Epithelial cell of prostate (primary cell): Measurements from ENCODE around the gene DPYD.

Source experiments
- DNase-seq: peaks from one replicate; pipeline ENCODE4 v3.0.0-alpha.2; 2011; ENCODE audit warnings: low read depth, low spot score
- H3K27ac ChIP-seq: fragments of 450-650 bp; 2 replicates; pipeline ENCODE4 v1.5.1; 2017; ENCODE audit warnings: mild to moderate bottlenecking

DPYD gene

DNA sequence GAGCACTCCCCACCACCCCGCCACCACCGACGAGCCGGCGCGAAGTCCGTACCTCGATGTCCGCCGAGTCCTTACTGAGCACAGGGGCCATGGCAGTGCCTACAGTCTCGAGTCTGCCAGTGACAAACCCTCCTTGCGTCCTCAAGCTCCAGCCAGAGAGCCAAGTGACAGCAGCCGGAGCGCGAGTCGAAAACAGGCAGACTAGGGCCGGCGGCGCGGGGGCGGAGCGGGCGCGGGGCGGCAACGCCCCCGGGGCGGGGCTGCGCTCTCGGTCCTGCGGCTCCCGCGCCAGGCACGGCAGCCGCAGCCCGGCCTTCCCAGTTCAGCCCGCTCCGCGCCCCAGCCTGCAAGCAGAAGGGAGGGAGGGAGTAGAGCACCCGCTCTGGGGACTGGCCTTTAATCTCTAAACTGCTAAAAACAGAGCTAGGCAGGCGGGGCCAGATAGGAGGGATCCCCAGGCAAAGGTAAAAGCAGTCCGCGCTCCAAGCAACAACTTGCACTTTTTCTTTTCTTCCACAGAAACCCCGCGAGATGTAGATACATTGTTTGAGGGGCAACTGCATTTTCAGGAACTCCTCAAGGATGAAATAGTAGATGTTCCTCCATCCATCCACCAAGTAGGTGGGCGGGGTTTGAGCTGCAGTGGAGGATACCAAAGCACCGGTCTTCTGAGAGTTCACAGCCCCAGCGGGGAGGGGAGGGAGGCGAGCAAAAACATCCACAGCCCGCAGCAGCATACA is at the start of gene DPYD:
Gene DPYD, minus strand, starts transcription at position 203 of the 740 bp plus-strand sequence. Its CDS starts 112 bp downstream, at position 91.
- peak within 1 kb of the TSS; percentile 33 for H3K27ac ChIP-seq
- no peak for DNase-seq

DNA sequence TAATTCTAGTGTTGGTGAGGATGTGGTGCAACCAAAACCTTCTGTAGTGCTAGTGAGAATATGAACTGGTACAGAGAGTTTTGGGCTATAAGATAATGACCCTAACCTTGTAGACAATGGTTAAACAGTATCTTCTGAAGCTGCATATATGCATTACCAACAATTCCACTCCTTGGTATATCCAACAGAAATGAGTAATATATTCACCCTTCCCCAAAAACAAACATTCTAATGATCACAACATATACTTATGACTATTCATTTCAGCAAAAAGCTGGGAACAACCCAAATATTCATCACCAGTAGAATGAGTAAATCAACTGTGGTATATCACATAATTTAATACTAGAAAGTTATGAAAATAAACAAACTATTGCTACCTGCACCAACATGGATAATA is 39.6 kb upstream of the DPYD start:
- H3K27ac ChIP-seq = no peak overlapping the region

DNA sequence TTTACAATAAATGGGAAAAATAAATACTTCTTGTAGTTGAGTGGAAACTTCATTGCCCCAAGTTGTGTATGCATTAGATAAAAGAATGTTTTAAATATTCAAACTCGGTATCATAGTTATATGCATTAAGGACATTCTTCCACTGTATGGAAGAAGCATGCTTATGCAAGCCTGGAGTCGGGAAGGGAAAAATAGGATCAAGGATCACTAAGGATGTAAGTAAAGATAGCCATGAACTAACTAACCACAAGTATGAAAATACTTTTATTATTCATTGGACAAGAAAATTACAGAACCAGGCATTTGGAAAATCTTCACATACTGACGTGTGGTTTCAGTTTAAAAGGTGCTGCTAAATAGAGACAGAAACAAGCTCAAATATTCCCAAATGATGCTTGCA is 26.9 kb upstream of the DPYD start:
- no peak for DNase-seq
- H3K27ac ChIP-seq = no peak overlapping the region

More for the DNA sequence above, 39.6 kb upstream of the DPYD start:
- DNase-seq = no peak

DNA sequence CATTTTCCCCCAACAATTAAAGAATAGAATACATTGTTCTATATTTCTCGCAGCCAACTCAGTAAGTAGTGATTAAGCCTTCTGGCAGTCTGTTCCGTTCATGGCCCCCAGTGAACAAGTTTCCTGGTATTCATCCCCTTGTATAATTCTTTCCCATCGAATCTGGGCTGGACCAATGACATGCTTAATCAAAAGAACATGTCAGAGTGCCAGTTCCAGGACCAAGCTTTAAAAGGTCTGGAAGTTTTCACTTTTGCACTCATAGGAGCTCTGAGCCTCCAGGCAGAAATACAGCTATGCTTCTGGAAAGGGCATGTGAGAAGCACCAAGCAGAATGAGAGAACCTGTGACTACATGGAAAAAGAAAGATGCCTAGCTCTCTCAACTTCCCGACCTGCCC is 22.5 kb upstream of the DPYD start:
- no peak overlapping the region for H3K27ac ChIP-seq
- DNase-seq = no peak

DNA sequence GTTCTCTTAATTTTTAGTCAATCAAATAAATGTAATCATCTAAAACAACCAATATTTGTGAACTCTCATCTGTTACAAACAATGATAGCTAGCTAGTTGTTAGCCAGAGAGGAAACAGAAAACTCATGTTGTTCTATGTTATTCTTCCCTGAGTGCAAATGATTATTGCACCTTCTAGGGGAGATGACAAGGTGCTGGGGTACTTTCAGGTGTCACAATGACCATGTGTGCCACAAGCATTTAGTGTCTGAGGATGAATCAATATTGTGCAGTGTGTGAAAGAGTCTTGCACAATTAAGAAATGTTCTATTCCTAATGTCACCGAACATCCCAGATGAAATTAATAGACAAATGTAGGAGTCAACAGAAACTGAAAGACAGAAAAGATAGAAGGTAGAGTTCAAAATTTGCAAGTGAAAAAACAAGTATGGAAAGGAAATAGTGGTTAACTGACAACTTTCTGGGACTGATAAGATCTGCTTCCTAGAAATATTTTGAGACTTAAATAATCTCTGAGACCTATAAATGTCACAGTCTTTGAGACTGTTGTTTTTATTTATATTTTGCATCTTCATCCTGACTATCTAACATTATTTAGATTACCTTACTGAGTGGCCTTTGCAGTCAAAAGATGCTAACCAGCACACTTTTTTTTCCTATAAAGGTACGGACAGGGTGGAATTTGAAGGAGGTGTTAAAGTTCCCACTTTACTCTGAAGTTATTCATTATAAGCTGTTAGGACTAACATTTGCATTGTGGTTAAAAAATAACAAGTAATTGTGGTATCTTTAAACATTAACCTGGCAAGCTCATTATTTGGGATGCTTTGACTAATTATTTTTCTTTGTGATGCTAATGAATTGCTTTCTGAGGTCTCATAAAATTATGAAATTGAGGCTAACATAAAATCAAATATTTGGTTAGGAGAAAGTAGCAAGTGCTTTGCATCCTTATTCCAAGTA is 21.6 kb upstream of the DPYD start:
- H3K27ac ChIP-seq = no peak overlapping the region
- no peak for DNase-seq

DNA sequence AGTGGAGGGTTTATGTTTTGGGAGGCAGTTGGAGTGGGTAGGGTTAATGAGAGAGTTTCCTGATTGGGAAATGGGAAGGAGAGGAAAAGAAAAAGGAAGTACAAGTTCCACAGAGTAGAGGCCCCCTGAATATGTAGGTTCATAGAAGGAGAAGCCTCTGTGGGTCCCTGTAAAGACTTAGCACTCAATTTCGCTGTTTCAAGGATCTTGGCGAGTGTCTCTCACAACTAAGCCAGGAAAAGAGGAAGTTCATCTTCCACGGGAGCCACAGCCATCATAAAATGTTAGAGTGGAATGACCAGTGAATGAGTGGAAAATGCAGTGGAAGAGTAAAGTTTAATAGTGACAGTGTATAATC is 17.4 kb upstream of the DPYD start:
- H3K27ac ChIP-seq = peak overlapping the region; percentile 65
- no peak for DNase-seq

DNA sequence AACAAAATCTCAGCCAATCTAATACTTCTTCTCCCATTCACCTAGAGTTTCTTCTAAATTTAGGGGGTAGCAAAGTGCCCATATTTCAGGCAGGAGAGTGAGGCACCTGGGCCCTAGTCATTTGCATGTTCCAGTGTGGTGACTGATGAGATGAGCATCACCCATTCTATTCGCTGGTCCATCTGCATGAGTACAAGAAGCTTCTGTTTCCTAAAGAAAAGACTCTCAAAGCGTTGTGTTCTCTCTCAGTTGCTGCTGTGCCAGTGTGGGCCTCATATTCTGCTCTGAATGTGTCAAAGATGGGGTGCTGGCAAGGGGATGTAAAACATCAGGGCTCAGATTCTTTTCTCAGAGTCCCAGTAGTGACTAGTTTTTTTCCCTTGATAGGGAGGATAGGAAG is 16.1 kb upstream of the DPYD start:
- H3K27ac ChIP-seq = peak overlapping the region; percentile 65
- DNase-seq = no peak

DNA sequence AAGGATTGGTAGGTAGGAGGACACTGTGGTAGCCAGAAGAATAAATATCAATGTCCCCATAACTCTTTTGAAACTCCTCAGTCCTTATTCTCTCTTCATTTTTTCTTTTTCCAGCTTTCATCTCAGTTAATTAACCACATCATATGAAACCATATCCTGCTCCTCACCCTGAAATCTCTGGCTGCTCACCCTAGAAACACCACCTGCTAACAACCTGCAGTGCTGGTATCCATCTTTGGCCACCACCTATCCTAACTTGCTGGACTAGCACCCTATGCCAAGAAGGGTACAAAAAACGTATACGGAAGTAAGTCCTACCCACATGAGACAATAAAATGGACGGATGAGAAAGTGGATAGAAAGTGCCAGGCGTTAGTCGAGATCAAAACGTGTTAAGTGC is 13.7 kb upstream of the DPYD start:
- H3K27ac ChIP-seq = no peak overlapping the region
- no peak for DNase-seq

DNA sequence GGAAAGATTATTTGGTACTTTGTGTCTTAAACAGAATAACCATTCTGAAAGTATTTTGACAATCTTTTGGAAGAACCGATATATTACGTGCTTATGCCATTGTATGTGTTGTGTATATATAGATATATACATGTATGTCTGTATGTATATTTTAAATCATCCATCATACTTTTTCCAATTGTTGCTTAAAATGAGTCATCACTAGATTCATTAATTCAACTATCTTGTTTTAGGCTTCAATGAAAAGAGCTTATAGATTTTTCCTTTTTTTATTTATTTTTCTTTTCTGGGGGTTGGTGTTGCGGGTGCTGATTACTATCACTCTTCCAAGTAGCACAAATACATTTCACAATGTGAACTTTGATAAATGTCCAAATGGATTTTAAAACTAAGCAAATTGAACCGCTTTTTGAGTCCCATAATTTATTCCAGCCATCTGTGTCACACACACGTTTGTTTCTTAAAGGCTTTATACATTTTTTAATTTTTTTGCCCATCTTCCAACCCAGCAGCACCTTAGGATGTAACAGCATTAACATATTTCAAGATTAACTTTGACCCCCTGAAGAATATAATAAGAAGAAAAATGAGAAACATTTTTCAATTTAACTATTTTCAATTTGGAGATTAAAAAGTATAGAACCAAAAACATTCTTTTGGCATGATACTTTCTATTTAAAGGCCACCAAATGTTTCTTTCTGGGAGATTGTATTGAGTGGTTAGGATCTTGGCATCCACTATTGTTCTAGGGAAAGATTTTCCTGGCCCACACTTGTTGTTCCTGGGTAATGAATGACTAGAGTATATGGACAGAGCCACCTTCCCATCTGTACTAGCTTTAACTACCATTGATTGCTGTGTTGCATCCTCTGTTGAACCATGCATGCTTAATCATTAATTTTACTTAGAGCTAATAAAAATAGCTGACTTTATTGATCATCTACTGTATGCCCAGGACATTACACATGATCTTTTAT is 9.3 kb upstream of the DPYD start:
- DNase-seq = no peak
- no peak overlapping the region for H3K27ac ChIP-seq

DNA sequence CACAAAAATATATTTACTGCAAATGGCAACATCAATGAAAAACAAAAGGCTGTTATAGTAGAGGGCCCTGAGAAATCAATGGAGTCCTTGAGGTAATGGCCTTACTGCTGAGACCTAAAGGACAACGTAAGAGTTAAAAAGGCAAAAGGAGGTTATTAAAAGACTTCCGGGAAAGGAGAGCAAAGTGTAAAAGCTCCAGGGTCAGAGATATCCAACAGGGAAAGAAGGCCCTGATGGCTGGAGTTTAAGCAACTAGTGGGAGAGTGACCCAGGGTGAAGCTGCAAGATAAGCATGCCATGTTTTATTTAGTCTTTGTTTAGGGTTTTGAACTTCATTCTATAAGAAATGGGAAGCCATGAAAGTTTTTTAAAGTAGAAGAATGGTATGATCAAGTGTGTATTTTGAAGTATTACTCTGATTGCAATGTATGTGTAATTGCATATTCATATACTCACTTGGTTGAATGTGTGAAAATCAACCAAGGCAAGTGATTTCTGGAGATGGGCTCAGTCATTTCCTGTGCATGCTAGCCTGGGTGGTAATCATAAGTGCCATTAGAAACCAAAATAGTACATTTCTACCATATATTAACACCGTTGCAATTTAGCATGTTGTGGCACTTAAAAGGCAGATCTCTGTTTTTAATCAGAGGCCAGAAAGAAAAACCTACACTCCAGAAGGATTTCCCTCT is 5.3 kb upstream of the DPYD start:
- no peak for DNase-seq
- H3K27ac ChIP-seq = no peak overlapping the region

DNA sequence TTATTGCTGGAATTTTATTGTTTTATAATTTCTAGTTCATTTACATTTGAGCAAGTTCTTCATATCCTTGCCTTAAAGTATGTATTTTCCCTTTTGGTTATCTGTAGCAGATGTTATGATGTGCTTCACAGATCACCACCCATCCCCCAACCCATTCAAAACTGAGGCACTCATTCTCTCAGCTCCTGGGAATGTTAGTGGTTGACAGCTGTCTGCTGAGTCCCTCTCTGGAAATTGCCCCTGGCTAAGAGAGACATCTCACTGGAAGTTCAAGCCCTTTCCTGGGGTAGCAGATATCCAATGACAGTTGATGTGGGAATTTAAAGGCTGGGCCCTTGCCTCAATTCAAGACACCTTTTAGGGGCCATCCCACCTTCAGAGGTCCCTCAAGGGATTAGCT is 4.3 kb upstream of the DPYD start:
- H3K27ac ChIP-seq = no peak overlapping the region
- DNase-seq = no peak

DNA sequence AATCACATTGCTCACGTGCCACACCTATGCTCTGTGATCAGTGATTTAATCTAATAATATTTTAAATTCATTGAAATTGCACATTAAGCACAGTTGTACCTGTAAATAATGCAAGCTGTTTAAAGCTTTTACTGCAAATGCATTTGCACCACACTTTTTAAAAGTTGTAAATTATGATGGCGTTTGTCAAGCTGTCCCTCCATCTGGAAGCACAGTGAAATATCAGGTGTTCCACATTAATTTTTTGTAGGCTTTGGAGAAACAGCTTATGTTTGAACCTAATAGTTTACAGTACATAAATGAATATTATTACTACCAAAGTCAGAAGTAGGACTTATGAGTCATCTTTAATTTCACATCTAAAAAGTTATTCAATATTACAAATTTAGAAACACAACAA is 3.0 kb upstream of the DPYD start:
- H3K27ac ChIP-seq = no peak overlapping the region
- DNase-seq = no peak

DNA sequence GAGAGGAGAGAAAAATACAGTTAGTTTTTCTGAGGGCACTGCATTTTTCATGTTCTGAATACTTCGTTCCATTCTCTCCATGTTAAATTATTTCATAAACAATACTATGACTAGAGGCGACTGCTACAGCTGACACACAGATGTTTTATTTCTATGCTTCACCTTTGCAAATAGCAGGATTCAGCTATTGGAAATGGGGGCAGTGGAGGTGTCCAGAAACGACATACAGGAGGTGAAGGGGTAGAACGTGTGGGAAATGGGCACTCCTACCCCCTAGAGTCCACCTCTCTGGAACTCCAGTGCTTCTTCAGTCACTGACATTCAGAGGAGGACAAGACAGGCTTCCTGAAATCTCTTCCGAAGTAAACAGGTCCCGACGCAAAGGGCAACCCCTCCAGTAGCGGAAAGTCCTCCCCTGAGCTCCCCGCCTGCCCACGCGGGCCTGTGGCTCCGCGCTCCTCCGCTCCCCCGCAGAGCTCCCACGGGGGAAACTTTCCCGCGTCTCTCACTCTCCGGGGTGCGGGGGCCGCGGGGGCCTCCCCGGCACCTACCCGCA is 480 bp downstream of the DPYD start:
- DNase-seq = no peak
- peak overlapping the region; percentile 33 for H3K27ac ChIP-seq

DNA sequence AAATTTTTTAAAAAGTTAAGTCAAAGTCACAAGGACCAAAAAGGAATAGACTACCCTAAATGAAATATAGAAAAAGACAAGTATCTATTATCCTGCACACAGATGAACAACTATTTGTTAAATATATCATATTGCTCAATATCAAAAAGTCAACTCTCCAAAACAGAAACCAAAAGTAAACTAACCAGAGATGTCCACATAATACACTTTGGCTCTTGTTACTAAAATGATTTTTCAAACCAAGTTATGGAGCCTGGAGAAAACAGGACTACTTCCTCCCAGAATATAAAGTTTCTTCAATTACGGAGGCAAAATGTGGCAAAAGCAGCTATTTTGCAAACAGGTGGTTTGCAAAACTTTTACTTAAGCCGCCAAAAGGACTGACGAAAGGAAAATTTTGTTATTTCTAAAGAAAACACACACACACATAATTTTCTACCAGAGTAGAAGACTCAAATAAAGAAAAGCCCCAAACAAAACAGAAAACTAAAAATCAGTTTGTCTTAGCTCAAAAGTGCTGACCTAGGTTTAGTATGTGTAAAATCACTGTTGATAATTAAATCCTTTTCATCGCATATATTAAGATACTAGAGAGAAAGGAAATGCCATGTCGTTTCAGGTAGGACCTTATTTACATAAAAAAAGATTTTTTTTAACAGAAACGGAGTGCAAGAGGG is 1.1 kb downstream of the DPYD start:
- DNase-seq = no peak

DNA sequence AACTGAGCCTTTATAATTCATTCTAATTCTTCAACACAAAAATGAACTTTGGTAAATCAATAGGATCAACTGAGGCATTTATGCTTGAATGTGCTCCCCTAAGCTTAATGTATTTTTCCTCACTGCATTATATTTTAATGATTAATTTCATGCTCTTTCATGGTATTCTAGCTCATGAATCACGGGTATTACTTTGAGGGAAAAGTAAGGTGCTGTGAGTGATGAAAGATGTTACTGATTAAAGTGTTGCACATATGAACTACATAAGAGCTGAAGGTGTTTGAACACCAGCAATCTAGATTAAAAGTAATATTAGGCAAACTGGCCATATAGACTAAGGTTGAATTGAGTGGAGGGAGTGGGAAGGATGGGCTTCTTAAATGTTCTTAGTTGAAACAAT is 1.9 kb downstream of the DPYD start:
- H3K27ac ChIP-seq = no peak overlapping the region
- DNase-seq = no peak

More for the DNA sequence above, 1.1 kb downstream of the DPYD start:
- no peak overlapping the region for H3K27ac ChIP-seq

DNA sequence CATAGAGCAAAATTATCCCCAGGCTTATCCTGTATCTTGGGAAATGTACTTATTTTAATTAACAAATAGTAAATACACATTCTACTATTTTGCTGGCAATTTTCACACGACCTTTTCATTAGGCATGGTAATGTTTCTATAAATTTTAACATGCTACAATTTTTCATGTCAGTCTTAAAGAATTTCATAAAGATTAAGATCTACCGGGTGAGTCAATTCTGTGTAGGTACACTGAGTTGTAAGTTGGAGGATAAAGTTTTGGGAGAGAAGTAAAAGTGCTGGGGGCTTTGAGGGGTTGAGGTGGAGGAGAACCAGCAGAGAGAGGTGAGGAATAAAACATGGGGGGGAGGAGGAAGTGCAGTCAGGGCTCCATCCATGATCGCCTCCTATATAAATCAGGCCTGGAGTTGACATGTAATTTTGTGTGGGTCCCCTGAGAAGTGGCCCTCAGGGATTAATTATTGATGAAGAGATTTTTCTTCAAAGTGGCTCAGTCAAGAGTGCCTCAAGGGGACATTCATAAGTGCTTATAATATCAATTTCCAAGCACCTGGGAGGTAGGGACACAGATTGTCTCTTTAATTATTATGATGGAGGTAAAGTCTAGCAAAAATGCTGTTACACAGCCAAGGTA is 7.2 kb downstream of the DPYD start:
- DNase-seq = no peak
- no peak overlapping the region for H3K27ac ChIP-seq

DNA sequence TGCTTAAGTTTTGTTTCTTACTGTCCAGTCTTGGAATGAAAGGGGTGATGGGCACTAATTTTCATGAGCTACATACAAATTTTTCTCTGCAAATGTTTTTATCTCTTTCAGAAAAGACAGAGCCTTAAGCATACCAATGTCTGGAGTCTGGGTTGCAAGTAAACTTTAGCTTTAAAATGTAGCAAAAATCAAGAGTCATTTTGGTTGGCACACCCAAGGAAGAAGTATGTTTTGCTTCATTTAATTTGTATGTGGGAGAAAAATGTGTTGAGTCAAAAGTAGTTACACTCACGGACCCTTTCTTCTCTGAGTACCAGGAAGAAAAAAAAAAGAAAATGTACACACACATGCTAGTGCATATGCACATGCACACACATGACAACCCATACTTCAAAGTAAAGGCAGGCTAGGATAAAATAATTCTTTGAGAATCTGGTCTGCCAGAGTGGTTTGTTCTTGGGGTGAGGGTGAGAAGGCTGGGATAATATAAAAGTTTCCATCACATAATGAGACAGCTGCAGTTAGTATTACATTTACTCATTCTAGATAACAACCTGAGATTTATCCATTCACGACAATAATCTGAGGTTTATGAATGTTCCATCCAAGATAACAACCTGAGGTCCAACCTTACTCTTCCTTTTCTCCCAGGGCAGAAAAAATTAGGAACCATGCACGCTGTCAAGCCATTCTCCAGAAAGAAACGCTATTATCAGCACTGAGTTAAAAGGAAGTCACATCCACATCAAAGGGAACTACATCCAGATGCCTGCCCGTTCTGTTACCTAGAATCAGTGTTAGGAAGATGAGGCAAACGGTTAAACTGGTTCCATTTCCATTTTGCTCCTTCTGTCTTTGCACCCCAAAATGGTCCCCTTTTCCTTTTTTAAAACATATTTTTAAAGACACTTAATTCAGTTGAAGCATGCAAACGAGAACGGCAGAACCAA is 9.3 kb downstream of the DPYD start:
- no peak for DNase-seq
- no peak overlapping the region for H3K27ac ChIP-seq
